Hematopoietic multipotent progenitor cell treated with erythropoietin and hydrocortisone succinate and interleukin-3 and kit ligand, for 17 days (in vitro differentiated cells): Measurements from ENCODE around the gene TSSK3.
A peak's percentile ranks its signal among the peaks of the same experiment; 100 is the strongest.
"Not testable (repeated sequence)": the region's sequence is repeated elsewhere in the genome, so short reads cannot be mapped to it uniquely, and the experiment has no call there.

Experiments used
- DNase-seq: peaks from one replicate; pipeline ENCODE4 v3.0.0-alpha.2; 2015; ENCODE audit warnings: low spot score

Gene TSSK3

GRCh38 chr1:32363713-32364112 lies 1.4 kb downstream of the TSSK3 start:
- DNase-seq, result no peak

- no peak for DNase-seq
Measured at GRCh38 chr1:32364836-32365235, 2.5 kb downstream of the TSSK3 start.

GRCh38 chr1:32365445-32365844 lies 3.1 kb downstream of the TSSK3 start:
- no peak for DNase-seq

- DNase-seq, result no peak
Measured at GRCh38 chr1:32367912-32368635, 5.7 kb downstream of the TSSK3 start.

- DNase-seq, result no peak
Measured at GRCh38 chr1:32372149-32372756, 9.9 kb downstream of the TSSK3 start.

GRCh38 chr1:32373996-32374592 lies 11.8 kb downstream of the TSSK3 start:
- DNase-seq, result no peak

- DNase-seq, result no peak
Measured at GRCh38 chr1:32376199-32376598, 13.9 kb downstream of the TSSK3 start.

GRCh38 chr1:32377541-32378220 lies 15.3 kb downstream of the TSSK3 start:
- DNase-seq, result no peak

GRCh38 chr1:32380057-32380456 lies 17.7 kb downstream of the TSSK3 start:
- DNase-seq, result no peak

GRCh38 chr1:32386676-32387392 lies 24.5 kb downstream of the TSSK3 start:
- no peak for DNase-seq

GRCh38 chr1:32388641-32389040 lies 26.3 kb downstream of the TSSK3 start:
- DNase-seq, result peak; percentile 39

GRCh38 chr1:32390904-32391870 lies 28.8 kb downstream of the TSSK3 start:
- peak; percentile 93 for DNase-seq

- peak; percentile 76 for DNase-seq
Measured at GRCh38 chr1:32392325-32392724, 30.0 kb downstream of the TSSK3 start.

GRCh38 chr1:32393136-32393535 lies 30.8 kb downstream of the TSSK3 start:
- DNase-seq, result peak; percentile 79

GRCh38 chr1:32393832-32394140 lies 31.4 kb downstream of the TSSK3 start:
- DNase-seq, result peak; percentile 86

- DNase-seq, result peak; percentile 99
Measured at GRCh38 chr1:32394141-32394889, 32.0 kb downstream of the TSSK3 start, which contains the start of gene BSDC1. Gene BSDC1 (minus strand): TSS chr1:32394441. CDS start chr1:32394414, 27 bp downstream.

GRCh38 chr1:32394890-32395432 lies 32.6 kb downstream of the TSSK3 start:
- DNase-seq, result no peak

- not testable (repeated sequence) for DNase-seq
Measured at GRCh38 chr1:32396524-32396923, 34.2 kb downstream of the TSSK3 start.

- no peak for DNase-seq
Measured at GRCh38 chr1:32398401-32398800, 36.1 kb downstream of the TSSK3 start.

- no peak for DNase-seq
Measured at GRCh38 chr1:32399843-32400242, 37.5 kb downstream of the TSSK3 start.
